Measurements from ENCODE around the gene CEP170.

DNA sequence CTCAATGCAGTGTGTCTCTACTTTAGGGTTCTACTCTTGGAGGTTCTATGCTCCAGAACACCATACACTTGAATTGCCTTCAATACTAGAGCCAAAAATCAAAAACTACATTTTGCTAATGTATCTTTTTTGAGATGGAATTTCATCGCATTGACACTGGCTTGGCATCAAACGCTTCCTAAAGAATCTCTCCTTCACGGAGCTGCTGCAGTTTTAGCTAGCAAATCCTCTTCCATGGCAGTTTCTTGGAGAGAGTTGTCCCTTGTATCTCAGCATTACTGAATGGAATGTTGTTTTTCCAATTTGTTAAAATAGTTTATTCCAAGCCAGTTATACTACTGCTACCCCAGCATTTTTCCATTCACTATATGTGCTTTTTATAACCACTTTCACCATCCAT, 18.4 kb upstream of the CEP170 start:
- TF ChIP-seq EZH2phosphoT487 (IDR thresholded peaks at IDR 0.05; ENCODE audit: unreplicated experiment) (no peak), POLR2AphosphoS5 (IDR thresholded peaks at IDR 0.05; ENCODE audit: low read depth) (no peak), CREB1 (CRISPR knock-in tag; IDR thresholded peaks at IDR 0.05; ENCODE audit: low read depth) (no peak), EZH2 (IDR thresholded peaks at IDR 0.05; ENCODE audit: low read depth, unreplicated experiment) (no peak), JUNB (IDR thresholded peaks at IDR 0.05; ENCODE audit: unreplicated experiment) (no peak), NANOG (IDR thresholded peaks at IDR 0.05; ENCODE audit: borderline replicate concordance) (no peak), ZNF331 (CRISPR knock-in tag; IDR thresholded peaks at IDR 0.05; ENCODE audit: low read depth) (no peak), ZNF114 (CRISPR knock-in tag; IDR thresholded peaks at IDR 0.05) (no peak)
- TF ChIP-seq, protein P1, sequence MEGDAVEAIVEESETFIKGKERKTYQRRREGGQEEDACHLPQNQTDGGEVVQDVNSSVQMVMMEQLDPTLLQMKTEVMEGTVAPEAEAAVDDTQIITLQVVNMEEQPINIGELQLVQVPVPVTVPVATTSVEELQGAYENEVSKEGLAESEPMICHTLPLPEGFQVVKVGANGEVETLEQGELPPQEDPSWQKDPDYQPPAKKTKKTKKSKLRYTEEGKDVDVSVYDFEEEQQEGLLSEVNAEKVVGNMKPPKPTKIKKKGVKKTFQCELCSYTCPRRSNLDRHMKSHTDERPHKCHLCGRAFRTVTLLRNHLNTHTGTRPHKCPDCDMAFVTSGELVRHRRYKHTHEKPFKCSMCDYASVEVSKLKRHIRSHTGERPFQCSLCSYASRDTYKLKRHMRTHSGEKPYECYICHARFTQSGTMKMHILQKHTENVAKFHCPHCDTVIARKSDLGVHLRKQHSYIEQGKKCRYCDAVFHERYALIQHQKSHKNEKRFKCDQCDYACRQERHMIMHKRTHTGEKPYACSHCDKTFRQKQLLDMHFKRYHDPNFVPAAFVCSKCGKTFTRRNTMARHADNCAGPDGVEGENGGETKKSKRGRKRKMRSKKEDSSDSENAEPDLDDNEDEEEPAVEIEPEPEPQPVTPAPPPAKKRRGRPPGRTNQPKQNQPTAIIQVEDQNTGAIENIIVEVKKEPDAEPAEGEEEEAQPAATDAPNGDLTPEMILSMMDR (conservative IDR thresholded peaks at IDR 0.05; ENCODE audit: low read depth in 2 of 2), result no peak
- TF ChIP-seq, protein P2, sequence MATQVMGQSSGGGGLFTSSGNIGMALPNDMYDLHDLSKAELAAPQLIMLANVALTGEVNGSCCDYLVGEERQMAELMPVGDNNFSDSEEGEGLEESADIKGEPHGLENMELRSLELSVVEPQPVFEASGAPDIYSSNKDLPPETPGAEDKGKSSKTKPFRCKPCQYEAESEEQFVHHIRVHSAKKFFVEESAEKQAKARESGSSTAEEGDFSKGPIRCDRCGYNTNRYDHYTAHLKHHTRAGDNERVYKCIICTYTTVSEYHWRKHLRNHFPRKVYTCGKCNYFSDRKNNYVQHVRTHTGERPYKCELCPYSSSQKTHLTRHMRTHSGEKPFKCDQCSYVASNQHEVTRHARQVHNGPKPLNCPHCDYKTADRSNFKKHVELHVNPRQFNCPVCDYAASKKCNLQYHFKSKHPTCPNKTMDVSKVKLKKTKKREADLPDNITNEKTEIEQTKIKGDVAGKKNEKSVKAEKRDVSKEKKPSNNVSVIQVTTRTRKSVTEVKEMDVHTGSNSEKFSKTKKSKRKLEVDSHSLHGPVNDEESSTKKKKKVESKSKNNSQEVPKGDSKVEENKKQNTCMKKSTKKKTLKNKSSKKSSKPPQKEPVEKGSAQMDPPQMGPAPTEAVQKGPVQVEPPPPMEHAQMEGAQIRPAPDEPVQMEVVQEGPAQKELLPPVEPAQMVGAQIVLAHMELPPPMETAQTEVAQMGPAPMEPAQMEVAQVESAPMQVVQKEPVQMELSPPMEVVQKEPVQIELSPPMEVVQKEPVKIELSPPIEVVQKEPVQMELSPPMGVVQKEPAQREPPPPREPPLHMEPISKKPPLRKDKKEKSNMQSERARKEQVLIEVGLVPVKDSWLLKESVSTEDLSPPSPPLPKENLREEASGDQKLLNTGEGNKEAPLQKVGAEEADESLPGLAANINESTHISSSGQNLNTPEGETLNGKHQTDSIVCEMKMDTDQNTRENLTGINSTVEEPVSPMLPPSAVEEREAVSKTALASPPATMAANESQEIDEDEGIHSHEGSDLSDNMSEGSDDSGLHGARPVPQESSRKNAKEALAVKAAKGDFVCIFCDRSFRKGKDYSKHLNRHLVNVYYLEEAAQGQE (IDR thresholded peaks at IDR 0.05; ENCODE audit: unreplicated experiment), result no peak
- TF ChIP-seq, protein P3, sequence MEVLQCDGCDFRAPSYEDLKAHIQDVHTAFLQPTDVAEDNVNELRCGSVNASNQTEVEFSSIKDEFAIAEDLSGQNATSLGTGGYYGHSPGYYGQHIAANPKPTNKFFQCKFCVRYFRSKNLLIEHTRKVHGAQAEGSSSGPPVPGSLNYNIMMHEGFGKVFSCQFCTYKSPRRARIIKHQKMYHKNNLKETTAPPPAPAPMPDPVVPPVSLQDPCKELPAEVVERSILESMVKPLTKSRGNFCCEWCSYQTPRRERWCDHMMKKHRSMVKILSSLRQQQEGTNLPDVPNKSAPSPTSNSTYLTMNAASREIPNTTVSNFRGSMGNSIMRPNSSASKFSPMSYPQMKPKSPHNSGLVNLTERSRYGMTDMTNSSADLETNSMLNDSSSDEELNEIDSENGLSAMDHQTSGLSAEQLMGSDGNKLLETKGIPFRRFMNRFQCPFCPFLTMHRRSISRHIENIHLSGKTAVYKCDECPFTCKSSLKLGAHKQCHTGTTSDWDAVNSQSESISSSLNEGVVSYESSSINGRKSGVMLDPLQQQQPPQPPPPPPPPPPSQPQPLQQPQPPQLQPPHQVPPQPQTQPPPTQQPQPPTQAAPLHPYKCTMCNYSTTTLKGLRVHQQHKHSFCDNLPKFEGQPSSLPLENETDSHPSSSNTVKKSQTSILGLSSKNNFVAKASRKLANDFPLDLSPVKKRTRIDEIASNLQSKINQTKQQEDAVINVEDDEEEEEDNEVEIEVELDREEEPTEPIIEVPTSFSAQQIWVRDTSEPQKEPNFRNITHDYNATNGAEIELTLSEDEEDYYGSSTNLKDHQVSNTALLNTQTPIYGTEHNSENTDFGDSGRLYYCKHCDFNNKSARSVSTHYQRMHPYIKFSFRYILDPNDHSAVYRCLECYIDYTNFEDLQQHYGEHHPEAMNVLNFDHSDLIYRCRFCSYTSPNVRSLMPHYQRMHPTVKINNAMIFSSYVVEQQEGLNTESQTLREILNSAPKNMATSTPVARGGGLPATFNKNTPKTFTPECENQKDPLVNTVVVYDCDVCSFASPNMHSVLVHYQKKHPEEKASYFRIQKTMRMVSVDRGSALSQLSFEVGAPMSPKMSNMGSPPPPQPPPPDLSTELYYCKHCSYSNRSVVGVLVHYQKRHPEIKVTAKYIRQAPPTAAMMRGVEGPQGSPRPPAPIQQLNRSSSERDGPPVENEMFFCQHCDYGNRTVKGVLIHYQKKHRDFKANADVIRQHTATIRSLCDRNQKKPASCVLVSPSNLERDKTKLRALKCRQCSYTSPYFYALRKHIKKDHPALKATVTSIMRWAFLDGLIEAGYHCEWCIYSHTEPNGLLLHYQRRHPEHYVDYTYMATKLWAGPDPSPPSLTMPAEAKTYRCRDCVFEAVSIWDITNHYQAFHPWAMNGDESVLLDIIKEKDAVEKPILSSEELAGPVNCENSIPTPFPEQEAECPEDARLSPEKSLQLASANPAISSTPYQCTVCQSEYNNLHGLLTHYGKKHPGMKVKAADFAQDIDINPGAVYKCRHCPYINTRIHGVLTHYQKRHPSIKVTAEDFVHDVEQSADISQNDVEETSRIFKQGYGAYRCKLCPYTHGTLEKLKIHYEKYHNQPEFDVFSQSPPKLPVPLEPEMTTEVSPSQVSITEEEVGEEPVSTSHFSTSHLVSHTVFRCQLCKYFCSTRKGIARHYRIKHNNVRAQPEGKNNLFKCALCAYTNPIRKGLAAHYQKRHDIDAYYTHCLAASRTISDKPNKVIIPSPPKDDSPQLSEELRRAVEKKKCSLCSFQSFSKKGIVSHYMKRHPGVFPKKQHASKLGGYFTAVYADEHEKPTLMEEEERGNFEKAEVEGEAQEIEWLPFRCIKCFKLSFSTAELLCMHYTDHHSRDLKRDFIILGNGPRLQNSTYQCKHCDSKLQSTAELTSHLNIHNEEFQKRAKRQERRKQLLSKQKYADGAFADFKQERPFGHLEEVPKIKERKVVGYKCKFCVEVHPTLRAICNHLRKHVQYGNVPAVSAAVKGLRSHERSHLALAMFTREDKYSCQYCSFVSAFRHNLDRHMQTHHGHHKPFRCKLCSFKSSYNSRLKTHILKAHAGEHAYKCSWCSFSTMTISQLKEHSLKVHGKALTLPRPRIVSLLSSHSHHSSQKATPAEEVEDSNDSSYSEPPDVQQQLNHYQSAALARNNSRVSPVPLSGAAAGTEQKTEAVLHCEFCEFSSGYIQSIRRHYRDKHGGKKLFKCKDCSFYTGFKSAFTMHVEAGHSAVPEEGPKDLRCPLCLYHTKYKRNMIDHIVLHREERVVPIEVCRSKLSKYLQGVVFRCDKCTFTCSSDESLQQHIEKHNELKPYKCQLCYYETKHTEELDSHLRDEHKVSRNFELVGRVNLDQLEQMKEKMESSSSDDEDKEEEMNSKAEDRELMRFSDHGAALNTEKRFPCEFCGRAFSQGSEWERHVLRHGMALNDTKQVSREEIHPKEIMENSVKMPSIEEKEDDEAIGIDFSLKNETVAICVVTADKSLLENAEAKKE (CRISPR knock-in tag; IDR thresholded peaks at IDR 0.05), result no peak

Measured in GM23338 (cell line).